OCI-LY1 (cell line): ENCODE measurements around the gene PDE11A.

ENCODE experiments used
- H2AFZ ChIP-seq: fragments of 200-600 bp; sonication (generic), shearing (Covaris generic); 2 replicates; pipeline ENCODE4 v1.6.0; 2014; ENCODE audit warnings: antibody characterized with exemption, mild to moderate bottlenecking, low read length
- H3F3A ChIP-seq: fragments of 200-600 bp; sonication (generic), shearing (Covaris generic); 2 replicates; pipeline ENCODE4 v1.6.0; 2014; ENCODE audit warnings: mild to moderate bottlenecking, antibody characterized with exemption, low read length, moderate library complexity; ENCODE audit not compliant: insufficient read depth
- H3K27ac ChIP-seq: fragments of 200-600 bp; sonication (generic); 2 replicates; pipeline ENCODE4 v1.5.1; 2014; ENCODE audit warnings: low read length, mixed run types, mild to moderate bottlenecking, low read depth; ENCODE audit not compliant: poor library complexity, severe bottlenecking
- H3K27me3 ChIP-seq: fragments of 200-600 bp; sonication (generic); 2 replicates; pipeline ENCODE4 v1.6.0; 2014; ENCODE audit warnings: antibody characterized with exemption, mild to moderate bottlenecking, low read length, moderate library complexity; ENCODE audit not compliant: insufficient read depth
- H3K36me3 ChIP-seq: fragments of 200-600 bp; sonication (generic); 2 replicates; pipeline ENCODE4 v1.6.1; 2014; ENCODE audit warnings: mild to moderate bottlenecking, antibody characterized with exemption, low read length, moderate library complexity, mixed read lengths; ENCODE audit not compliant: insufficient read depth
- H3K4me1 ChIP-seq: fragments of 200-600 bp; sonication (generic); 2 replicates; pipeline ENCODE4 v1.5.1; 2014; ENCODE audit warnings: mild to moderate bottlenecking, low read length, moderate library complexity; ENCODE audit not compliant: insufficient read depth, severe bottlenecking
- H3K4me2 ChIP-seq: fragments of 200-600 bp; sonication (generic), shearing (Covaris generic); 2 replicates; pipeline ENCODE4 v1.6.1; 2014; ENCODE audit warnings: low read length
- H3K4me3 ChIP-seq: fragments of 200-600 bp; sonication (generic); 2 replicates; pipeline ENCODE4 v1.5.1; 2014; ENCODE audit warnings: low read length, low read depth, mild to moderate bottlenecking, mixed read lengths; ENCODE audit not compliant: poor library complexity, severe bottlenecking
- H3K79me2 ChIP-seq: fragments of 200-600 bp; shearing (Covaris generic); 2 replicates; pipeline ENCODE4 v1.6.1; 2016; ENCODE audit warnings: mixed run types, low read length, mixed read lengths; ENCODE audit not compliant: insufficient read depth
- H3K9ac ChIP-seq: fragments of 200-600 bp; sonication (generic), shearing (Covaris generic); 2 replicates; pipeline ENCODE4 v1.6.1; 2014; ENCODE audit warnings: mild to moderate bottlenecking, low read length, mixed read lengths
- H3K9me2 ChIP-seq: fragments of 200-600 bp; sonication (generic), shearing (Covaris generic); 2 replicates; pipeline ENCODE4 v1.6.1; 2014; ENCODE audit warnings: low read depth, mild to moderate bottlenecking, low read length, mixed read lengths
- H3K9me3 ChIP-seq: fragments of 200-600 bp; shearing (Covaris generic); 2 replicates; pipeline ENCODE4 v1.6.1; 2014; ENCODE audit warnings: low read length, mixed read lengths
- H4K20me1 ChIP-seq: fragments of 200-600 bp; sonication (generic), shearing (Covaris generic); 2 replicates; pipeline ENCODE4 v1.6.0; 2016; ENCODE audit warnings: mild to moderate bottlenecking, low read length; ENCODE audit not compliant: insufficient read depth
- CTCF ChIP-seq: fragments of 200-600 bp; sonication (generic), shearing (Covaris generic); IDR thresholded peaks from 2 replicates; pipeline ENCODE4 v1.5.1; 2017; ENCODE audit warnings: mild to moderate bottlenecking, antibody characterized with exemption, low read length, moderate library complexity, mixed read lengths
- EZH2 ChIP-seq: fragments of 200-600 bp; sonication (generic), shearing (Covaris generic); IDR thresholded peaks from 2 replicates; pipeline ENCODE4 v1.8.0; 2017; ENCODE audit warnings: borderline replicate concordance, mixed run types, mild to moderate bottlenecking, antibody characterized with exemption, low read length, moderate library complexity, mixed read lengths

PDE11A gene

DNA sequence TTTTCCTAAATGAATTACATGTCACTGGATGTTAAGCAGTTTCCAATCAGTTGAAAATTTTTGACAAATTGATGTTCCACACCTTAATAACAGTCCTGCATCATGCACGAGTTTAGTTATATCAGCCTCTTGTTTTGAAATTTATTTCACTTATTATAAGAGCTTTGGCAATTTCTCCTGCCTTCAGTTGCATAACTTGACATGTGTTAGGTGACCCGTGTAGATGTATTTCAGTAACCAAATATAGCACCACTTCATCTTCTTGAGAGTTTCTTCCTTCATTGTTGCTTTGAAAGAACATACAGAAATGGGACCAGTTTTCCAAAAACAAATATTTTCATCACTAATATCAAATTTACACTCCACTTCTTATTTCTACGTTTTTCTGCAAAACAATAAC is 202.7 kb downstream of the PDE11A start:
- H3K79me2 ChIP-seq: no peaks in the 10 kb centered on the region
- H3K27ac ChIP-seq: no peak overlapping the region
- TF ChIP-seq CTCF: no peak
- no peak for TF ChIP-seq EZH2
- no peaks in the 10 kb centered on the region for H4K20me1 ChIP-seq
- H3F3A ChIP-seq: no peaks in the 10 kb centered on the region
- no peaks in the 10 kb centered on the region for H3K9me3 ChIP-seq
- H3K9ac ChIP-seq: no peak overlapping the region
- no peak overlapping the region for H3K4me2 ChIP-seq
- H3K36me3 ChIP-seq: no peaks in the 10 kb centered on the region
- no peak overlapping the region for H3K4me3 ChIP-seq
- H3K27me3 ChIP-seq: no peaks in the 10 kb centered on the region
- no peaks in the 10 kb centered on the region for H3K4me1 ChIP-seq
- H3K9me2 ChIP-seq: no peaks in the 10 kb centered on the region
- H2AFZ ChIP-seq: no peak overlapping the region

DNA sequence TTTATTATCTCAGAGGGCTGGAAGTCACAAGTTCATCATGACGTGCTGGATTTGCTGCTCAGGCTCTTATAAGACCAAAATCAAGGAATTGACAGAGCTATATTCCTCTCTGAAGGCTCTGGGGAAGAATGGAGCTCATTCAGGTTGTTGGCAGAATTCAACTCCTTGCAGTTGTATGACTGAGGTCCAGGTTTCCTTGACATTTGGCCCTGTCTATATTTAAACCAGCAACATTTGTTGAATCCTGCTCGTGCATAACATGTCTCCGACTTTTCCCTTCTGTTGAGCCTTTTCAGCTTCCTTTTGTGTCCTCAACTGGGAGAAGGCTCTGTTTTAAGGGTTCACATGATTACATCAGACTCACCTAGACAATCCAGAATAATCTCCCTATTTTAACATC is 203.4 kb downstream of the PDE11A start:
- Histone ChIP-seq H3K79me2 (no peaks in the 10 kb centered on the region), H3K4me3 (no peak overlapping the region), H3K9ac (no peak overlapping the region), H3K9me2 (no peaks in the 10 kb centered on the region), H3K9me3 (no peaks in the 10 kb centered on the region), H3K36me3 (no peaks in the 10 kb centered on the region), H2AFZ (no peak overlapping the region), H3K4me2 (no peak overlapping the region), H3K27ac (no peak overlapping the region), H3K4me1 (no peaks in the 10 kb centered on the region), H3F3A (no peaks in the 10 kb centered on the region), H4K20me1 (no peaks in the 10 kb centered on the region), H3K27me3 (no peaks in the 10 kb centered on the region)
- TF ChIP-seq EZH2 (no peak), CTCF (no peak)

DNA sequence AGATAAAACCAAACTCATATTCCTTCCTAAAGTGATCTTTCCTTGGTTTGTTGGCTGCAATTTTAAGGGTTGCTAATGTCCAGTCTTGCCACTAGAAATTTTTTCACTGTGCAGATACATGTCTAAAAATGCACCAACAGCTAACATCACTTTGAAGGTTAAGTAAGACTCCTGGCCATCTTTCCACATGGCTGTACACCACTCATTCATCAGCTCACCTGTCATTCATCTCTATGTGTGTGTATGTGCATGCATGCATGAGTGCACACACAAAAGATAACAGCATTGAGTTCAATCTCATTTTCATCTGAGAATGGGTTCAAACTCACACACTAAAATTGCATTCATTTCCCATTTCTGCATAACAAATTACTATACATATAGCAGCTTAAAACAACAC is 203.8 kb downstream of the PDE11A start:
- H3K9ac ChIP-seq: no peak overlapping the region
- no peaks in the 10 kb centered on the region for H3K4me1 ChIP-seq
- H3K79me2 ChIP-seq: no peaks in the 10 kb centered on the region
- no peak overlapping the region for H3K4me2 ChIP-seq
- H3K27ac ChIP-seq: no peak overlapping the region
- no peaks in the 10 kb centered on the region for H3K9me3 ChIP-seq
- H3F3A ChIP-seq: no peaks in the 10 kb centered on the region
- no peak overlapping the region for H2AFZ ChIP-seq
- H3K9me2 ChIP-seq: no peaks in the 10 kb centered on the region
- no peaks in the 10 kb centered on the region for H4K20me1 ChIP-seq
- H3K4me3 ChIP-seq: no peak overlapping the region
- no peak for TF ChIP-seq CTCF
- TF ChIP-seq EZH2: no peak
- no peaks in the 10 kb centered on the region for H3K36me3 ChIP-seq
- no peaks in the 10 kb centered on the region for H3K27me3 ChIP-seq
